Activated CD8-positive, alpha-beta T cell treated with anti-CD3 and anti-CD28 coated beads for 36 hours (primary cell): ENCODE data around the gene TRAPPC1. TPM values are rescaled to one million over a fixed set of nuclear protein-coding genes. Genes with fewer than 3 reads are reported as not detected.

Experiments
- ATAC-seq: fragments of 200-7000 bp; cut with Tn5 transposase; one replicate; pipeline ENCODE4 v1.10.0; 2021; ENCODE audit warnings: mild to moderate bottlenecking, moderate library complexity
- CTCF ChIA-PET: fragments of 350-600 bp; sonication (Branson Sonifier 250); formaldehyde crosslinking; loops from one replicate; lab custom pipeline; 2021; ENCODE audit warnings: antibody characterized with exemption; lab: Charles Lee
- POLR2A ChIA-PET: fragments of 350-600 bp; sonication (Branson Sonifier 250); formaldehyde crosslinking; loops from one replicate; lab custom pipeline; 2021; ENCODE audit warnings: antibody characterized with exemption; lab: Charles Lee
- DNase-seq: peaks from one replicate; pipeline ENCODE4 v3.0.0-alpha.2; 2020
- H3K27ac Mint-ChIP-seq: one replicate; pipeline ENCODE4 v1.8.0; 2021; ENCODE audit warnings: mild to moderate bottlenecking, mixed read lengths
- H3K27me3 Mint-ChIP-seq: one replicate; pipeline ENCODE4 v1.8.0; 2021; ENCODE audit warnings: mixed read lengths
- H3K36me3 Mint-ChIP-seq: one replicate; pipeline ENCODE4 v1.8.0; 2021; ENCODE audit warnings: low read depth, mixed read lengths
- H3K4me1 Mint-ChIP-seq: one replicate; pipeline ENCODE4 v1.8.0; 2021; ENCODE audit warnings: low read depth, mixed read lengths
- H3K4me3 Mint-ChIP-seq: one replicate; pipeline ENCODE4 v1.8.0; 2021; ENCODE audit warnings: mild to moderate bottlenecking, moderate library complexity, mixed read lengths
- H3K9me3 Mint-ChIP-seq: one replicate; pipeline ENCODE4 v1.8.0; 2021; ENCODE audit warnings: mixed read lengths
- intact Hi-C: fragments of 100-400 bp; cut with micrococcal nuclease; formaldehyde crosslinking; loops from one replicate; pipeline ENCODE4 v1.10.0; 2022
- total RNA-seq, 2 experiments: library from RNA; stranded (reverse); gene quantifications; one replicate each; pipeline ENCODE4 v1.2.3, GENCODE V29; 2021
- TF ChIP-seq, protein P1 (sequence below): fragments of 200-600 bp; IDR thresholded peaks from one replicate; pipeline ENCODE4 v1.8.0; 2022; ENCODE audit warnings: antibody characterized with exemption, mild to moderate bottlenecking

Gene TRAPPC1
- total RNA-seq, 2 experiments from 2014 or later, result 140 to 143 TPM

DNA sequence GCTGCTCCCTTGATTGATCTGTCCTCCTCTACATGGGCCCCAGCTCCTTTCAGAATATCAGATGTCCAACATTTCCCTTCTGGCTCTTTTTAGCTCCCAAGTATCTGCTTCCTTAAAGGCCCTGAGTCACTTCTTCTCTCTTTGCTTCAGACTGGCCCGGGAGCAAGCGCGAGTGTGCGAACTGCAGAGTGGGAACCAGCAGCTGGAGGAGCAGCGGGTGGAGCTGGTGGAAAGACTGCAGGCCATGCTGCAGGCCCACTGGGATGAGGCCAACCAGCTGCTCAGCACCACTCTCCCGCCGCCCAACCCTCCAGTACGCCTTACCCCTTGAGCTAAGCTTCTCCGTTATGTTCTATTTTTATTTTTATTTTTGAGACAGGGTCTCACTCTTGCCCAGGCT lies 12.6 kb upstream of the TRAPPC1 start:
- H3K27me3 Mint-ChIP-seq, result no peaks in the 10 kb centered on the region
- CTCF ChIA-PET, result interaction anchor here (0.8 to 2.3 kb wide), 11 partner anchors 9 to 148 kb away, joined by 3 to 9 read pairs (median 4); partner anchors contain the start of genes CNTROB and TRAPPC1
- H3K9me3 Mint-ChIP-seq, result no peaks in the 10 kb centered on the region
- no peaks in the 10 kb centered on the region for H3K4me1 Mint-ChIP-seq
- POLR2A ChIA-PET, result interaction anchor here (0.6 to 3.3 kb wide), 6 partner anchors 10 to 201 kb away, joined by 3 to 16 read pairs (median 3); partner anchors contain the start of gene TRAPPC1
- H3K27ac Mint-ChIP-seq, result no peak overlapping the region
- TF ChIP-seq, protein P1, sequence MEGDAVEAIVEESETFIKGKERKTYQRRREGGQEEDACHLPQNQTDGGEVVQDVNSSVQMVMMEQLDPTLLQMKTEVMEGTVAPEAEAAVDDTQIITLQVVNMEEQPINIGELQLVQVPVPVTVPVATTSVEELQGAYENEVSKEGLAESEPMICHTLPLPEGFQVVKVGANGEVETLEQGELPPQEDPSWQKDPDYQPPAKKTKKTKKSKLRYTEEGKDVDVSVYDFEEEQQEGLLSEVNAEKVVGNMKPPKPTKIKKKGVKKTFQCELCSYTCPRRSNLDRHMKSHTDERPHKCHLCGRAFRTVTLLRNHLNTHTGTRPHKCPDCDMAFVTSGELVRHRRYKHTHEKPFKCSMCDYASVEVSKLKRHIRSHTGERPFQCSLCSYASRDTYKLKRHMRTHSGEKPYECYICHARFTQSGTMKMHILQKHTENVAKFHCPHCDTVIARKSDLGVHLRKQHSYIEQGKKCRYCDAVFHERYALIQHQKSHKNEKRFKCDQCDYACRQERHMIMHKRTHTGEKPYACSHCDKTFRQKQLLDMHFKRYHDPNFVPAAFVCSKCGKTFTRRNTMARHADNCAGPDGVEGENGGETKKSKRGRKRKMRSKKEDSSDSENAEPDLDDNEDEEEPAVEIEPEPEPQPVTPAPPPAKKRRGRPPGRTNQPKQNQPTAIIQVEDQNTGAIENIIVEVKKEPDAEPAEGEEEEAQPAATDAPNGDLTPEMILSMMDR, result no peak
- intact Hi-C loops, result no loop called here
- DNase-seq, result no peak
- peaks cover 61% of the 10 kb centered on the region for H3K36me3 Mint-ChIP-seq
- ATAC-seq, result no peak
- H3K4me3 Mint-ChIP-seq, result no peak overlapping the region

- no peak for ATAC-seq
- ChIA-PET CTCF (interaction anchor here (1.0 to 2.3 kb wide), 4 partner anchors 8 to 47 kb away, joined by 3 to 9 read pairs (median 4); no protein-coding TSS in a partner anchor), POLR2A (interaction anchor here (3.3 kb wide), 1 partner anchor 10 kb away, joined by 16 read pairs; no protein-coding TSS in a partner anchor)
- TF ChIP-seq, protein P1, result no peak
- no peak overlapping the region for H3K27ac Mint-ChIP-seq
- H3K4me3 Mint-ChIP-seq, result no peak overlapping the region
- no peaks in the 10 kb centered on the region for H3K27me3 Mint-ChIP-seq
- intact Hi-C loops, result no loop called here
- H3K36me3 Mint-ChIP-seq, result peaks cover 53% of the 10 kb centered on the region
- no peaks in the 10 kb centered on the region for H3K4me1 Mint-ChIP-seq
- H3K9me3 Mint-ChIP-seq, result no peaks in the 10 kb centered on the region
- DNase-seq, result no peak
These were observed 11.5 kb upstream of the TRAPPC1 start for GRCh38 chr17:7943291-7943690.

DNA sequence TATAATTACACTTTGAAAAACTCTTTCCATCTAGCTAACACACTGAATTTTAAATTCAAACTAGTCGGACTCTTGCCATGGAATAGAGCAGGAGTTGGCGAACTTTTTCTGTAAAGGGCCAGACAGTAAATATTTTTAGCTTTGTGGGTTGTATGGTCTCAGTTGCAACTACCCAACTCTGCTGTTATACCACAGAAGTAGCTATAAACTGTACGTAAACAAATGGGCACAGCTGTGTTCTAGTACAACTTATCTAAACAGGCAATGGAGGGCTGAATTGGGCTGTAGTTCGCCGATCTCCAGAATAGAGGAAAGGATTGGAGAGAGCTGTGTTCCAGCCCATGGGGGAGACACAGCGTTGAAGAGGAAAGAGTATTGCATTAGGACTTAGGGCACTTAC lies 9.0 kb upstream of the TRAPPC1 start:
- intact Hi-C loops, result no loop called here
- H3K27ac Mint-ChIP-seq, result no peak overlapping the region
- ChIA-PET POLR2A (interaction anchor here (1.0 kb wide), 1 partner anchor 8 kb away, joined by 3 read pairs; the partner anchor contains the start of genes CNTROB and TRAPPC1), CTCF (interaction anchor here (0.8 to 2.0 kb wide), 7 partner anchors 42 to 119 kb away, joined by 3 to 8 read pairs (median 3); no protein-coding TSS in a partner anchor)
- H3K36me3 Mint-ChIP-seq, result peaks cover 55% of the 10 kb centered on the region
- DNase-seq (no peak), ATAC-seq (no peak)
- H3K4me3 Mint-ChIP-seq, result no peak overlapping the region
- peaks cover 4% of the 10 kb centered on the region for H3K4me1 Mint-ChIP-seq
- TF ChIP-seq, protein P1, result no peak
- no peaks in the 10 kb centered on the region for H3K9me3 Mint-ChIP-seq
- H3K27me3 Mint-ChIP-seq, result no peaks in the 10 kb centered on the region

- Mint-ChIP-seq H3K4me1 (peaks cover 6% of the 10 kb centered on the region), H3K4me3 (no peak overlapping the region), H3K27ac (no peak overlapping the region), H3K9me3 (no peaks in the 10 kb centered on the region), H3K36me3 (peaks cover 54% of the 10 kb centered on the region), H3K27me3 (no peaks in the 10 kb centered on the region)
- ChIA-PET POLR2A (interaction anchor here (0.8 to 1.5 kb wide), 3 partner anchors 8 to 24 kb away, joined by 3 to 4 read pairs (median 4); partner anchors contain the start of gene RNF227), CTCF (interaction anchor here (1.0 to 2.0 kb wide), 6 partner anchors 43 to 154 kb away, joined by 3 to 8 read pairs (median 4); no protein-coding TSS in a partner anchor)
- TF ChIP-seq, protein P1, result no peak
- intact Hi-C loops, result no loop called here
- DNase-seq, result no peak
- no peak for ATAC-seq
These were observed 8.3 kb upstream of the TRAPPC1 start for GRCh38 chr17:7940034-7940433.

- ChIA-PET POLR2A (interaction anchor here (0.8 kb wide), 1 partner anchor 11 kb away, joined by 3 read pairs; no protein-coding TSS in a partner anchor), CTCF (interaction anchor here (0.9 to 8.2 kb wide), 8 partner anchors 8 to 174 kb away, joined by 3 to 90 read pairs (median 4); no protein-coding TSS in a partner anchor)
- TF ChIP-seq, protein P1, result no peak
- H3K4me1 Mint-ChIP-seq, result peaks cover 28% of the 10 kb centered on the region
- no peak for ATAC-seq
- no peak overlapping the region for H3K4me3 Mint-ChIP-seq
- peaks cover 40% of the 10 kb centered on the region for H3K36me3 Mint-ChIP-seq
- no peaks in the 10 kb centered on the region for H3K27me3 Mint-ChIP-seq
- DNase-seq, result no peak
- H3K9me3 Mint-ChIP-seq, result no peaks in the 10 kb centered on the region
- intact Hi-C loops, result no loop called here
- no peak overlapping the region for H3K27ac Mint-ChIP-seq
These were observed 4.1 kb upstream of the TRAPPC1 start for GRCh38 chr17:7935859-7936258.
